Head of caudate nucleus (tissue), 42 donors: ENCODE data around the gene CENPT.
A peak's percentile ranks its signal among the peaks of the same experiment; 100 is the strongest.

Source experiments
- DNase-seq, 42 donors: peaks; one replicate each; pipeline versions ENCODE4 v3.0.0 to v3.0.0-alpha.2; 2020 to 2021; ENCODE audit warnings: mixed read lengths in 7 of 42
- intact Hi-C: fragments of 100-400 bp; cut with DNase I; formaldehyde crosslinking; loops from one replicate; pipeline ENCODE4 v1.15.0; 2022

CENPT gene

DNA sequence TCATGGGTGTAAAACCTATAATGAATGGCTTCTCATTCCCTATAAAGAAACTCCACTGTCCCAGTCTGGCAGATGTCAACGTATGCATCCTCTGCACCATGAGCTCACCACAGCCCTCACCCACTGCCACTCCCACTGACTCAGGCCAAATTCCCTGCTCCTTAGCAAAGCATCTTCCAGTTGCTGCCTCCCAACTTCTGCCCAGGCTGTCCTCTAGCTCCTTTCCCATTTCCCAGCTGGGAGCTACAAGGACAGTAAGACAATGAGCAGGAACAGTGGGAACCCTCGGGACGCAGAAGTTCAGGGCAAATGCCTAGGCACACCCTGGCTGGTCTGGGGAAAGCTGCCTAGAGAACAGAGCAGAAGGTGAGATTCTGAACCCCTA, 14.5 kb downstream of the CENPT start:
- intact Hi-C loops: no loop called here

DNA sequence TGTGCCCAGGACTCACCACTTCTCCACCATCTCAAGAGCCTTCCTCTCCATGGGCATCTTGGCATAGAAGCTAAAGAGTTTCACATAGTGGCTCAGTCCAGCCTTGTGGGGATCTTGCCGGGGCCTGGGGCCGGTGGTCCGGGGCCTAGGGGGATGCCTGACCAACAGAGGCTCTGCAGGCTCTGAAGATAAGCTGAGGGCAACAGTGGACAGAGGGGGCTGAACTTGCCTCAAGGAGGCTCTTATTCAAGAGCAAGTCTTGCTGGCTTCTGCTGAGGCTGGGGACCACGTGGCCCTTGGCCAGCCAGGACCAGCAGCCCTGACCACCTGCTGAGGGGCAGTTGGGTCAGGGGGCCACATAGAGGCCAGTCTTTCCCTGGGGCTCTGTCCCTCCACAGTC, 18.8 kb downstream of the CENPT start:
- DNase-seq: no peak
- intact Hi-C loops: no loop called here

More for the DNA sequence above, 14.5 kb downstream of the CENPT start:
- DNase-seq: no peak

DNA sequence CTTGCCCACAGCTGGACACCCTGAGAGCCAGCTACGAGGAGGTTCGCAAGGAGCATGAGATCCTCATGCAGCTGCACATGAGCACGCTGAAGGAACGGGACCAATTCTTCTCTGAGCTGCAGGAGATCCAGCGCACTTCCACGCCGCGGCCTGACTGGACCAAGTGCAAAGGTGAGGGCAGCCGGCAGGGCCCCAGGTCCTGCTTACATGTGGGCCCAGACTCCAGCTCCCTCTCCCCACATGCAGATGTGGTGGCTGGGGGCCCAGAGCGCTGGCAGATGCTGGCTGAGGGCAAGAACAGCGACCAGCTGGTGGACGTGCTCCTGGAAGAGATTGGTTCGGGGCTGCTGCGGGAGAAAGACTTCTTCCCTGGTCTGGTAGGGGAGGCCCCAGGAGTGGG, 21.6 kb downstream of the CENPT start:
- DNase-seq: no peak
- intact Hi-C loops: no loop called here

DNA sequence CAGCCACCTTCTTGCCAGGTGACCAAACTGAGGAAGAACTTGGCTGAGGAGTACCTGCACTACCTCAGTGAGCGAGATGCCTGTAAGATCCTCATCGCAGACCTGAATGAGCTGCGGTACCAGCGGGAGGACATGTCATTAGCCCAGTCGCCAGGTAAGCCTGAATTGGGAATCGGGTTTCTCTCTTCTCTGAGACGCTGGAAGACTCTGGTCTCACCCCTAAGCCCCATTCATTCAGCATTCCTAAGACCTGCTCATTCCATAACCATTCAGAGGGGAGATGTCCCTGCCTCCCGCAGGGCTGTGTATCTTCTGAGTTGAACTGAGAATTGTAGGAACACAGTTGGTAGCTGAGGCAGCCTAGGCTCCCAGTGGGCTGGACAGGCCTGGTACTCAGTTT, 22.4 kb downstream of the CENPT start:
- DNase-seq: no peak
- intact Hi-C loops: no loop called here

DNA sequence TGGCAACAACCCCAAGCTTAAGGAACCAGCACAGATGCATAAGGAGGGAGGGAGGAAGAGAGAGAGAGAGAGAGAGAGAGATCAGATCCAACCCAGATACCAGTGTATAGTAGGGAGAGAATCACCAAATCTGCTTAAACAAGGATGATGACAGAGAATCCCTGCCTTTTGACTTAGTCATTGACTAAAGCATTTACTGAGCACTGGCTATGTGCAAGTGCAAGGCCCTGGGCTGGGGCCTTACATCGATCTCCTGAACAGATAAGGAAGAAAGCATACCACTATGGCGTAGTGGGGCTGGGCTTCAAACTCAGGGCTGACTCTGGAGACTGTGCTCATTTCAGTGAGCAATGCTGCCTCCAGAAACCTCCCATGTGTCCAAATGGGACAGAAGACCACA, 25.0 kb downstream of the CENPT start:
- intact Hi-C loops: no loop called here
- DNase-seq: no peak

DNA sequence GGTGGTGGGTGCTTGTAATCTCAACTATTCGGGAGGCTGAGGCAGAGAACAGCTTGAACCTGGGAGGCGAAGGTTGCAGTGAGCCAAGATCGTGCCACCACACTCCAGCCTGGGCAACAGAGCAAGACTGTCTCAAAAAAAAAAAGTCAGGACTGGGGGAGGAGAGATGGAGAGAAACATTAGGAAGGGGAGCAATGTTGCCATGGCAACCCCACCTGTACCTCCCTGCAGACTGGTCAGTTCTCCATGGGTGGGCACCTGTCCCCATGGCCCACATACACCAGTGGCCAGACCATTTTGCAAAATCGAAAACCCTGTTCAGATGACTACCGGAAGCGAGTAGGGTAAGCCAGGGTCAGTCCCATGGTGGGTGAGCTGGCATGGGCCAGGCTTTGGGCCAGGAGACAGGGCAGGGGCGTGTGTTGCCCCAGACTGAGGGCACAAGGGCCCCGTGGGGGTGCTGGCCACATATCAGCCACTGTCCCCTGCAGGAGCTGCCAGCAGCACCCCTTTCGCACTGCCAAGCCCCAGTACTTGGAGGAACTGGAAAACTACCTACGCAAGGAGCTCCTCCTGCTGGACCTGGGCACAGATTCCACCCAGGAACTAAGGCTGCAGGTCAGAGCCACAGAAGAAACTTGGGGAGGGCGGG, 26.8 kb downstream of the CENPT start:
- DNase-seq: no peak
- intact Hi-C loops: no loop called here

DNA sequence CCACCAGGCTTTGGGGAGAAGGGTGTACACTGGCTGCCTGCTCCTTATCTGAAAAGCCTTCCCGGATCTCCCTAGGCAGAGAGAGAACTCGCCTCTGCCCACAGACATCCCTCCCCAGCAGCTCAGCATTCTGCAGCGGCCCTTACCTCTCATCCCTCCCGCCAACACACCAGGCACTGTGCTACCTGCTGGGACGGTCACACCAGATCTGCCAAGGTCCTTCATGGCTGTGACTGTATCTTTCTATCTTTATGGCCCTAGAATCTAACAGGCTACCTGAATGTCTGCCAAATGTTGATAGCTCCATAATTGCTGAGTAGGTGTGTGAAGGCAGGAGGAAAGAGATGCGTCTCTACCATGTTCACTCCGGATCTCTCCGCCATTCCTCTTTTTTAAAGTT, 32.9 kb downstream of the CENPT start:
- intact Hi-C loops: loop anchor here (10.0 kb wide), 3 partner anchors 110 to 220 kb away; no protein-coding TSS in a partner anchor
- DNase-seq: no peak

DNA sequence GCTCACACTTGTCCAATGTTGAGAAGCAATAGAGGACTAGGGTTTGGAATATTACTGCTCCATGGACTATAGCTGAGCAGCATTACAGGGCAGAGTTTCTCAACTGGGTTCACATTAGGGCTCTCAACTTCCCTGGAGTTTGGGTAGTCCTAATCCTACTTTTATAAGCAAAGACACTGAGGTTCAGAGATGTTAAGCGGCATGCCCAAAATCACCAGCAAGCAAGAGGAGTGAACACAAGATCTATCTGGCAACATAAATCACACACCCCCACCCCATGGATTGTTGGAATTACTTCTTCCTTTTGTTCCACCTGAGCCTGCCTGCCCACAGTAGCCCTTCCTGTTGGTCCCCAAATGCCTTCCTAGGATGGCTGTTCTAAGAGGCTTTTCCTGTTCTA, 35.6 kb downstream of the CENPT start:
- intact Hi-C loops: loop anchor here (10.0 kb wide), 3 partner anchors 113 to 223 kb away; no protein-coding TSS in a partner anchor
- no peak for DNase-seq

DNA sequence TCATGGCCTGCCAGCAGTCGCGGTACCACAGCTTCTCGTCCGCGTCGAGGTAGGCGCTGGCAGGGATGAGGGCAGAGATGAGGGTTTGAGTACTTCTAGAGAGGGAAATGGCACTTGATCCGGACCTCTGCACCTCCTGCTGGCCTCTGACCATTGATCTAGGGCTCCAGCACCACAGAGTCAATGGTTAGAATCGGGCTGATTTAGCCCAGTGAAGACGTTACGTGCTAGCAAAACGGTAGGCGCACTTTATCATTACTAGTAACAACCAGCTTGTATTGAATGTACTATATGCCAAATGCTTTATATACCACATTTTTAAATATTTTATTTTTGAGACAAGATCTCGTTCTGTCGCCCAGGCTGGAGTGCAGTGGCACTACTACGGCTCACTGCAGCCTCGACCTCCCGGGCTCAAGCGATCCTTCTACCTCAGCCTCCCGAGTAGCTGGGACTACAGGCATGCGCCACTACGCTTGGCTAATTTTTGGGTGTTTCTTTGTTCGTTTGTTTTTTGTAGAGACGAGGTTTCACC, 40.3 kb downstream of the CENPT start:
- intact Hi-C loops: no loop called here
- DNase-seq: no peak

DNA sequence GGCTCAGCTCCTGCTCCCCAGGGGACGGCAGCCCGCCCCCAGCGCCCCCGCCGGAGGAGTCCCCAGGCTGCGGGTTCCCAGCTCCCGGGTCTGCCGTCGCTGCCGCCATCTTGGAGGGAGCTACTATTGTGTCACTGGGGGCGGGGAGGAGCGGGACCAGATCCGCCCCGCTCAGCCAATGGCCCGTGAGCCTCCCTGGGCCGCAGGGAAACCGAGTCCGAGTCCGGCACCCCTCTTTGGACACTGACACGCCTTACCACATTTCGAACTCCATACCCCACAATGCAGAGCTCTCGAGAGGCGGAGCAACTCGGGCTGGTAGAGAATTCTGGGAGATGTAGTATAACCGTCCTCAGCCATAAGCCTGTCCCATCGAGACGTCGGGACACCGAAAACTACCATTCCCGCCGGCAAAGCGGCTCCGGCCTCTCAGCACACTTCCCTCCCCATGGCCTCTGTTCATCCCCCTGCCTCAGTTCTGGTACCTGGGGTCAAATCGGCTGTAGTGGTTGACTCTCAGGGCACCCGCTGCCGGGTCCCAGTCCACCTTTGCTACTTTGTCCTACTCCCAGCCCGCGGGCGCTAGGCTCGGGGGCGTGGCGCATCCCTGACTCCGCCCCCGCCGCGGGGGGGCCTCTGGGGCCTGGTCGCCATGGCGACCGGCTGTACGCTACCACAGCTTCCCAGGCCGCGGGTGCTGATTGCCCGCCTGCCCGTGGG, 40.9 kb downstream of the CENPT start, which contains the start of the genes RANBP10 and TSNAXIP1:
Gene RANBP10, minus strand, starts transcription at position 133 of the 720 bp plus-strand sequence. Its CDS starts 24 bp downstream, at position 109.
Gene TSNAXIP1, plus strand, starts transcription at position 462 of the 720 bp plus-strand sequence. CDS start 261 bp downstream, outside the sequence.
- intact Hi-C loops: no loop called here
- peak; percentile 90 to 99 (median 98) for DNase-seq

DNA sequence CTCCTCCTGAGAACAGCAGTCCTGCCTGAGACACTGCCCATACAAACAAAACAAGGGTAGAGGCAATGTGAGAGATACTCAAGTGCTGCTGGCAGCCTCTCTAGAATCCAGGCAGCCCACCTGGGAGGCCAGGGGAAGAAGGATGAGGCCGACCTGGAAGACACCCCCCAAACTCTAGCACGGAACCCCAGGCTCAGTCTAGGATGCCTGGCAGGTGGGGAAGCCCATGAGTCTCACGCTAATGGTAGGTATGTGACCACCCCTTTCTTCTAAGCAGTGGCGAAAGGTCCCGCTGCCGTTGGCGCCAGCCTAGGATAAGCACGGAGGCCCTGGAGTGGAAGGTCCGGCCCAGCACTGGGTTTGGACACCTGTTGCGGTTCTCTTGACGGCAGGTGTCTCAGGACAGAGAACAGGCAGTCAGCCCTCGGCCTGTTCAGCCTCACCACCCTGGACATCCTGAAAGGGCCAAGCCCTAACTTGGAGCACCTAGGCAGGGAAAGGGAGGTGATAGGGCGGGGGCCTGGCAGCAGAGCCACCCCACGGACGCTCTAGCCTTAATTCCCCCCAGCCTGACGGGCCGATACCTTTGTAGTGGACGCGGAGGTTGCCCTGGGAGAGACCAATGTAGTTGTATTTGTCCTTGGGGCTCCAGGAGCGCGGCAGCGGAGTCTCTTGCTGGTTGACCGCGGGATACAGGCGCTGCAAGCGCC, 41.6 kb downstream of the CENPT start:
- DNase-seq: peak in 9 of 42 donors; percentile 2 to 33 (median 17)
- intact Hi-C loops: no loop called here

DNA sequence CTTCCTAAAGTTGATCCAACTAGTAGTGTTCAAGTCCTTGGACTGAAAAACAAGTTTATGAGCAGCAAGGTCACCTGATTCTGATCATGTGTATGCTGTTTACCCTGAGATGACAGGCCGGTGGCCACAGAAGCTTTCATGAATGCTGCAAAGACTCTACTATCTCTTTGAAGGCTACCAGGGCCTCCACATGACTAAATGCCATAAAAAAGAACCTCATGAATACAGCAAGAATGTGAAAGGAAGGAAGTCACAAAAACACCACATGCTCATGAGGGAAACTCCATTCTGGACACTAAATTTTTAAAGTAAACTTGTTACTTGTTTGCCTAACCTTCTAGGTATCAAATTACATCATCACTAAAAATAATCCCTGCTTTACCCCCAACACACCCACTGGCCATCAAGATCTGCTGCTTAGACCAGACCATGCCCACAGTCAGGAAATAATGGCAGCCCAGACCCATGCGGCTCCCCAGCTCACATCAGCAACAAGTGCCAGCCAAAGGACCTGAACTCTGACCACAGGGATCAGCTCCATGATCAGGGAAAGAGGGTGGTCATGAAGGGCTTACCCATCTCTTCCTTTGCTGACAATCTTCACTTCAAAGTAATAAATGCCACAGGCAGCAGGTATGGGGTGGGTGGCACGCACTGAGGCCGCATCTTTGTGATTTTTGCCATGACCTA, 42.5 kb downstream of the CENPT start:
- intact Hi-C loops: no loop called here
- no peak for DNase-seq

DNA sequence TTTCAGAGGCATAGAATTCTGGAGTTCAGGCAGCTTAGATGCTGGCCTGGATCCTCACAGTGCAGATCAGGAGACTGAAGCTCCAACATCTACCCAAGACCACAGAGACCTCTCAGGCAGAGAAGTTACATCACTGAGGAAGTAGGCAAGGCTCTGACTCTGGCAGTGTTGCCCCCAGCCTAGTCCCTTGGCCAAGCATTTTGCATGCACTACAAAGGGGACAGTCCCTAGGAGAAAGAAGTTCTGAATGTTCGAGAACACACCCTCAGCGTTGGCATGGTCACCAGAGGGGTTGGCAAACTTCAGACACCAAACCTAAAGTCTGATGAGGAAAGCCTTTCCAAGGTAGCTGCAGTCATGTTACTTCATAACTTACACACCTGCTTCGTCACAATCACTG, 43.6 kb downstream of the CENPT start:
- intact Hi-C loops: no loop called here
- DNase-seq: no peak

DNA sequence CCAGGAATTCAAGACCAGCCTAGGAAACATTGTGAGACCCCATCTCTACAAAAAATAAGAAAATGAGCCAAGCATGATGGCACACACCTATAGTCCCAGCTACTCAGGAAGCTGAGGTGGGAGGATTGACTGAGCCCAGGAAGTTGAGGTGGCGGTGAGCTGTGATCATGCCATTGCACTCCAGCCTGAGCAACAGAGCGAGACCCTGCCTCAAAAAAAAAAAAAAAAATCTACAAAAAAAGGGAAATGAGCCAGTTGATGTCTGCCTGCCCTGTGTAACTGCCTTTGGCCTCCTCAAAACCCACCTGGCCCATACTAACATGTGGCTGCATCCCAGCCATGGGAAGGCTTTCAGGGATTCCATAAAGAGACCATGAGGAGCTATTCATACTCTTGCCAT, 45.6 kb downstream of the CENPT start:
- DNase-seq: no peak
- intact Hi-C loops: no loop called here

DNA sequence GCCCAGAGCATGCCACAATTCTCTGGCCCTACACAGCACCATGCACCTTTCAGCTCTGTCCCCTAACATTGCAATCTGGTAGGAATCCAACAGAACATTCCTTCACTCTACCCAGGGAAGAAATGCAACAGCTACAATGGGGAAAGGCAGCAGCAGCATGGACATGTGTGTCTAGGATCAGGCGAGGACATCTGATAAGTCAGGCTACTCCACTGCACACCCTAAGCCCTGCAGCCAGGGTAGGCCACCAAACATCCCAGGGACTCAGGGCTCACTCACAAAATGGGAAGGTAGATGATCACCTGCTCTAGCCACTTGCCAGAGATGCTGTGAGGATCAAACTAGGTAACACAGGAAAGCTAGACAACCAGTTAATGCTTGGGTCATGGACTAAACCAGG, 46.3 kb downstream of the CENPT start:
- intact Hi-C loops: no loop called here
- no peak for DNase-seq

DNA sequence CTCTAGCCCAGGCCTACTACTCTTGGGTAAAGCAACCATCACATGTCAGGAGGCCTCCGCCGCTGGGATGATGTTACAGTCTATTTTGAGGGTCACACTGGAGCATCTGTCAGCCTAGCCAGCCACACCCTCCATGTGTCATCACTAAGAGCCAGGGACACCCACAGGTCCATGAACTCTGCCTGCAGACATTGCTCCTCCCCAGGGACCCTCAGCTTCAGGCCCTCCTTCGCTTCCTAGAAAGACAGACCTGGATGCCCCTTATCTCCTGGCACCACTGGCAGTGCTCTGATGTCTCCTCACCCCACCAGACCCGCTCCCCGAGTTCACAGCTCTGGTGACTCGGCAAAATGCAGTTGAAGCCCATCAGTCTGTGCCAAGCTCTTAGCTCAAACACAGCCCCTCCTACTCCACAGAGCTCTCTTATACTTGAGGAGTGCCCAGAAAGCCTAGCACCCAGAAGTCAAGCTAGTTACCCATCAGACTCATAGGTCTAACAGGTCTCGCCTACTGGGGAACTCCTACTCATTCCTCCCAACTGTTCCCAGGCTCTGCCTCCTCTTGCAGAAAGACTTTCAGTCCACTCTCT, 47.1 kb downstream of the CENPT start:
- intact Hi-C loops: no loop called here
- peak in 5 of 42 donors; percentile 14 to 54 (median 33) for DNase-seq

DNA sequence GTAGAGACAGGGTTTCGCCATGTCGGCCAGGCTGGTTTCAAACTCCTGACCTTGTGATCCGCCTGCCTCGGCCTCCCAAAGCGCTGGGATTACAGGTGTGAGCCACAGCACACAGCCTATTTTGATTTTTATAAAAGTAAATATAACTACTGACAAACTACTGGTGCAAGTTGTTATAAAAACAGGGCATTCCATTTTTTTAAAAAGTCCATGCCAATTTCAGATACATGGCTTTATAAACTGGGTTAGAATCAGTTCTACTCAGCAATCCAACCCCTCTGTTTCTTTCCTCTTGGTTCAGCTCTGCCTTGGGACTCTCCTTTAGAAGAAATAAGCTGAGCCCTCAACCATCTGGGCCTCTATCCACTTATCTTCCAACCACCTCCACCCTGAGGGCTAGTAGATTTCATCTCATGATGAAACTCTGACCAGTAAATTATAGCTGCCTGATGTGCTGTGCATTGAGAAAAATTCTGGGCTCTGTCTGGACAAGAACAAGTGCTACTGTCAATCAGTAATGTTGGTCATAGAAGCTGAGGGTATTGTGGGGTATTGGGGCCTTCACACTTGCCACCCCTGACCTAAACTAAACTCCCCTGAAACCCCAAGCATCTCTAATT, 51.3 kb downstream of the CENPT start:
- intact Hi-C loops: no loop called here
- DNase-seq: no peak

DNA sequence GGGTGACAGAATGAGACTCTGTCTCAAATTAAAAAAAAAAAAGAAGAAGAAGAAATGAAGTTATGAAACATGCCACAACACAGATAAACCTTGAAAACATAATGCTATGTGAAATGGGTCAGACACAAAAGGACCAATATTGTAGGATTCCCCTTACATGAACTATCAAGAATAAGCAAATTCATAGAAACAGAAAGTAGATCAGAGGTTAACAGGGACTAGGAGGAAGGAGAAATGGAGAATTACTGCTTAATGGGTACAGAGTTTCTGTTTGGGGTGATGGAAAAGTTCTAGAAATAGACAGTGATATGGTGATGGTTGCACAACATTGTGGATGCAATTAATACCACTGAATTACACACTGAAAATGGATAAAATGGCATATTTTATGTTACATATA, 57.4 kb downstream of the CENPT start:
- intact Hi-C loops: no loop called here
- no peak for DNase-seq
